H9 (cell line): ENCODE measurements around the gene ZNF415. TPM values are rescaled to one million over a fixed set of nuclear protein-coding genes. Genes with fewer than 3 reads are reported as not detected.

Experiments
- DNase-seq: peaks from one replicate; pipeline ENCODE4 v3.0.0-alpha.2; 2017
- H2AFZ ChIP-seq: one replicate; pipeline ENCODE4 v1.6.1; 2013; ENCODE audit warnings: mild to moderate bottlenecking, low read length, control low read depth, moderate library complexity
- H2AK5ac ChIP-seq: 2 replicates; pipeline ENCODE4 v1.6.1; 2013; ENCODE audit warnings: low read length, control low read depth, mixed read lengths; ENCODE audit not compliant: insufficient read length
- H2BK120ac ChIP-seq: one replicate; pipeline ENCODE4 v1.6.1; 2013; ENCODE audit warnings: low read depth, mild to moderate bottlenecking, low read length, control low read depth, inconsistent platforms; ENCODE audit not compliant: poor library complexity, severe bottlenecking
- H2BK12ac ChIP-seq: 2 replicates; pipeline ENCODE4 v1.6.1; 2013; ENCODE audit warnings: low read length, control low read depth, mixed read lengths, low read depth; ENCODE audit not compliant: insufficient read length
- H2BK15ac ChIP-seq: 2 replicates; pipeline ENCODE4 v1.6.1; 2013; ENCODE audit warnings: low read depth, low read length, control low read depth
- H2BK20ac ChIP-seq: one replicate; pipeline ENCODE4 v1.6.1; 2013; ENCODE audit warnings: low read depth, mild to moderate bottlenecking, low read length, control low read depth, inconsistent platforms; ENCODE audit not compliant: poor library complexity, severe bottlenecking
- H2BK5ac ChIP-seq: 2 replicates; pipeline ENCODE4 v1.6.1; 2013; ENCODE audit warnings: low read length, control low read depth, mixed read lengths; ENCODE audit not compliant: insufficient read length
- H3K14ac ChIP-seq: 2 replicates; pipeline ENCODE4 v1.6.1; 2013; ENCODE audit warnings: low read length, control low read depth; ENCODE audit not compliant: insufficient read depth
- H3K18ac ChIP-seq: 2 replicates; pipeline ENCODE4 v1.6.1; 2013; ENCODE audit warnings: low read depth, mild to moderate bottlenecking, mixed read lengths, low read length, control low read depth; ENCODE audit not compliant: insufficient read length
- H3K23ac ChIP-seq: 2 replicates; pipeline ENCODE4 v1.6.1; 2013; ENCODE audit warnings: low read length, control low read depth, mixed read lengths, low read depth; ENCODE audit not compliant: insufficient read length
- H3K23me2 ChIP-seq: 2 replicates; pipeline ENCODE4 v1.6.1; 2013; ENCODE audit warnings: low read depth, mild to moderate bottlenecking, mixed read lengths, low read length, control low read depth; ENCODE audit not compliant: insufficient read length, poor library complexity, severe bottlenecking
- H3K27ac ChIP-seq: 2 replicates; pipeline ENCODE4 v1.5.1; 2013; ENCODE audit warnings: low read length, control low read depth, mixed read lengths, low read depth; ENCODE audit not compliant: insufficient read length
- H3K27me3 ChIP-seq: 2 replicates; pipeline ENCODE4 v1.6.1; 2013; ENCODE audit warnings: low read length, control low read depth, inconsistent platforms; ENCODE audit not compliant: insufficient read depth
- H3K4ac ChIP-seq: 2 replicates; pipeline ENCODE4 v1.6.1; 2013; ENCODE audit warnings: low read depth, mild to moderate bottlenecking, control low read depth, inconsistent platforms, low read length, moderate library complexity
- H3K4me1 ChIP-seq: 2 replicates; pipeline ENCODE4 v1.6.1; 2013; ENCODE audit warnings: low read length, control low read depth, inconsistent platforms; ENCODE audit not compliant: insufficient read depth
- H3K4me2 ChIP-seq: 2 replicates; pipeline ENCODE4 v1.6.1; 2013; ENCODE audit warnings: low read length, control low read depth, mixed read lengths; ENCODE audit not compliant: insufficient read length, insufficient read depth
- H3K56ac ChIP-seq: 2 replicates; pipeline ENCODE4 v1.6.1; 2013; ENCODE audit warnings: low read depth, mild to moderate bottlenecking, mixed read lengths, low read length, control low read depth; ENCODE audit not compliant: insufficient read length
- H3K79me1 ChIP-seq: 2 replicates; pipeline ENCODE4 v1.6.1; 2013; ENCODE audit warnings: low read depth, mild to moderate bottlenecking, moderate library complexity, low read length, control low read depth, inconsistent platforms; ENCODE audit not compliant: insufficient read depth, poor library complexity, severe bottlenecking
- H3K79me2 ChIP-seq: 2 replicates; pipeline ENCODE4 v1.6.1; 2013; ENCODE audit warnings: low read length, control low read depth, inconsistent platforms; ENCODE audit not compliant: insufficient read depth
- H3K9ac ChIP-seq: 2 replicates; pipeline ENCODE4 v1.6.1; 2013; ENCODE audit warnings: low read length, control low read depth, mixed read lengths; ENCODE audit not compliant: insufficient read length; ENCODE audit errors: extremely low read depth
- H3K9me3 ChIP-seq: one replicate; pipeline ENCODE4 v1.6.1; 2013; ENCODE audit warnings: low read depth, low read length, inconsistent platforms; ENCODE audit not compliant: control insufficient read depth
- H3T11ph ChIP-seq: one replicate; pipeline ENCODE4 v1.6.1; 2013; ENCODE audit warnings: mild to moderate bottlenecking, low read length, control low read depth, inconsistent platforms
- H4K20me1 ChIP-seq: one replicate; pipeline ENCODE4 v1.6.1; 2013; ENCODE audit not compliant: control insufficient read depth, insufficient read length, insufficient read depth
- H4K5ac ChIP-seq: 2 replicates; pipeline ENCODE4 v1.6.1; 2013; ENCODE audit warnings: low read depth, mild to moderate bottlenecking, mixed read lengths, low read length, control low read depth; ENCODE audit not compliant: insufficient read length
- H4K8ac ChIP-seq: replicated peaks from 2 replicates; pipeline ENCODE4 v1.6.1; 2013; ENCODE audit warnings: low read length, control low read depth, mixed read lengths, low read depth; ENCODE audit not compliant: insufficient read length
- H4K91ac ChIP-seq: 2 replicates; pipeline ENCODE4 v1.6.1; 2013; ENCODE audit warnings: low read depth, mild to moderate bottlenecking, moderate library complexity, mixed read lengths, low read length, control low read depth; ENCODE audit not compliant: insufficient read length
- H3K27ac Mint-ChIP-seq, 3 experiments: 2 replicates in 2 of 3; 3 replicates in 1 of 3; pipeline ENCODE4 v1.8.0; 2020 to 2021; ENCODE audit warnings: mixed read lengths in 3 of 3, mild to moderate bottlenecking in 1 of 3, moderate library complexity in 1 of 3
- H3K27me3 Mint-ChIP-seq: 2 replicates; pipeline ENCODE4 v1.8.0; 2021; ENCODE audit warnings: low read depth, mild to moderate bottlenecking, moderate library complexity, mixed read lengths
- H3K36me3 Mint-ChIP-seq, 3 experiments: 2 replicates in 2 of 3; 3 replicates in 1 of 3; pipeline ENCODE4 v1.8.0; 2020 to 2021; ENCODE audit warnings: low read depth in 3 of 3, mixed read lengths in 3 of 3; ENCODE audit not compliant: insufficient read depth in 1 of 3
- H3K4me1 Mint-ChIP-seq, 2 experiments: 2 replicates each; pipeline ENCODE4 v1.8.0; 2020; ENCODE audit warnings: mixed read lengths in 2 of 2
- H3K4me3 Mint-ChIP-seq, 2 experiments: 2 replicates in 1 of 2; 3 replicates in 1 of 2; pipeline ENCODE4 v1.8.0; 2020 to 2021; ENCODE audit warnings: mild to moderate bottlenecking in 2 of 2, mixed read lengths in 2 of 2, moderate library complexity in 1 of 2
- H3K9me3 Mint-ChIP-seq, 2 experiments: 2 replicates in 1 of 2; 3 replicates in 1 of 2; pipeline ENCODE4 v1.8.0; 2020; ENCODE audit warnings: mild to moderate bottlenecking in 2 of 2, mixed read lengths in 2 of 2, moderate library complexity in 1 of 2
- CTCF ChIP-seq: fragments of 200-600 bp; sonication (generic); conservative IDR thresholded peaks from 3 replicates; pipeline ENCODE4 v1.8.0; 2021; ENCODE audit warnings: antibody characterized with exemption, mild to moderate bottlenecking
- WGBS: extraction: QIAGEN DNeasy Blood & Tissue Kit; methylation state at CpG from one replicate; pipeline ENCODE4 v1.1.7; 2013; ENCODE audit warnings: missing lambda C conversion rate, low lambda C conversion rate, mixed read lengths; ENCODE audit not compliant: insufficient read length; ENCODE audit errors: extremely low coverage; 5-methylcytosine and 5-hydroxymethylcytosine counted together
- total RNA-seq: library from RNA; stranded (reverse); gene quantifications from 2 replicates; pipeline ENCODE4 v1.2.1, GENCODE V29; 2021

ZNF415 gene
- total RNA-seq, 1 experiment from 2014 or later, result 12.3 TPM

GRCh38 chr19:53068834-53069233 lies 63.9 kb downstream of the ZNF415 start:
- Histone ChIP-seq H2AK5ac (no peak overlapping the region), H3K18ac (no peak overlapping the region), H2BK120ac (no peak overlapping the region), H2AFZ (no peak overlapping the region), H3K23ac (no peak overlapping the region), H4K8ac (no peak overlapping the region), H3T11ph (no peak overlapping the region), H3K9ac (no peak overlapping the region), H3K4me2 (no peak overlapping the region), H3K56ac (no peak overlapping the region), H3K79me1 (no peaks in the 10 kb centered on the region), H3K4ac (no peak overlapping the region), H2BK20ac (no peak overlapping the region), H3K9me3 (peaks cover 34% of the 10 kb centered on the region), H3K27me3 (no peaks in the 10 kb centered on the region), H4K91ac (no peak overlapping the region), H2BK12ac (no peak overlapping the region), H2BK5ac (no peak overlapping the region), H3K27ac (no peak overlapping the region), H4K5ac (no peak overlapping the region), H4K20me1 (no peaks in the 10 kb centered on the region), H3K4me1 (no peaks in the 10 kb centered on the region), H2BK15ac (no peak overlapping the region), H3K14ac (no peak overlapping the region), H3K23me2 (no peaks in the 10 kb centered on the region), H3K79me2 (no peaks in the 10 kb centered on the region)
- Mint-ChIP-seq H3K27me3 (no peaks in the 10 kb centered on the region), H3K27ac (no peak overlapping the region), H3K4me3 (no peak overlapping the region), H3K36me3 (peaks cover 58 to 82% (median 78%) of the 10 kb centered on the region in 3 experiments), H3K9me3 (peaks cover 55 to 58% of the 10 kb centered on the region in 2 experiments), H3K4me1 (no peaks in the 10 kb centered on the region)
- DNase-seq, result no peak
- no CpG with 5 or more reads among the region's 5 CpGs for WGBS
- TF ChIP-seq CTCF, result no peak
